ENCODE data around the gene RNU7-1.

DNA sequence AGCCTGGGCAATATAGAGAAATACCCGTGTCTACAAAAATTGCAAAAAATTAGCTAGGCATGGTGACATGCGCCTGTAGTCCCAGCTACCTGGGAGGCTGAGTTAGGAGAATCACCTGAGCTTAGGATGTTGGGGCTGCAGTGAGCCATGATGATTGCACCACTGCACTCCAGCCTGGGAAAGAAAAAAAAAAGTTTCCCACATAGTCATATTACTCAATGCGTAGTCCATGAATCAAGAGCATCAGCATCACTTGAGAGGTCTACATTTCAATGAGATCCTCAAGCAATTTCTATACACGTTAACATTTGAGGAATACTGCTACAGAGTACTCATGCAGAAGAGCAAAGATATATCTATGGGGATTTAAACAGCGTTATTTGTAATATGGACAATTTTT is 44.2 kb upstream of the RNU7-1 start:
- TF ChIP-seq, protein P1, sequence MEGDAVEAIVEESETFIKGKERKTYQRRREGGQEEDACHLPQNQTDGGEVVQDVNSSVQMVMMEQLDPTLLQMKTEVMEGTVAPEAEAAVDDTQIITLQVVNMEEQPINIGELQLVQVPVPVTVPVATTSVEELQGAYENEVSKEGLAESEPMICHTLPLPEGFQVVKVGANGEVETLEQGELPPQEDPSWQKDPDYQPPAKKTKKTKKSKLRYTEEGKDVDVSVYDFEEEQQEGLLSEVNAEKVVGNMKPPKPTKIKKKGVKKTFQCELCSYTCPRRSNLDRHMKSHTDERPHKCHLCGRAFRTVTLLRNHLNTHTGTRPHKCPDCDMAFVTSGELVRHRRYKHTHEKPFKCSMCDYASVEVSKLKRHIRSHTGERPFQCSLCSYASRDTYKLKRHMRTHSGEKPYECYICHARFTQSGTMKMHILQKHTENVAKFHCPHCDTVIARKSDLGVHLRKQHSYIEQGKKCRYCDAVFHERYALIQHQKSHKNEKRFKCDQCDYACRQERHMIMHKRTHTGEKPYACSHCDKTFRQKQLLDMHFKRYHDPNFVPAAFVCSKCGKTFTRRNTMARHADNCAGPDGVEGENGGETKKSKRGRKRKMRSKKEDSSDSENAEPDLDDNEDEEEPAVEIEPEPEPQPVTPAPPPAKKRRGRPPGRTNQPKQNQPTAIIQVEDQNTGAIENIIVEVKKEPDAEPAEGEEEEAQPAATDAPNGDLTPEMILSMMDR (IDR thresholded peaks at IDR 0.05): no peak
- no peak for TF ChIP-seq POLR2A (IDR thresholded peaks at IDR 0.05)
- no peak for TF ChIP-seq POLR2AphosphoS5 (IDR thresholded peaks at IDR 0.05)
- TF ChIP-seq EP300 (IDR thresholded peaks at IDR 0.05): no peak

Measured in upper lobe of left lung (tissue), 4 donors.